ENCODE measurements around the gene SPARC.

The SPARC gene

DNA sequence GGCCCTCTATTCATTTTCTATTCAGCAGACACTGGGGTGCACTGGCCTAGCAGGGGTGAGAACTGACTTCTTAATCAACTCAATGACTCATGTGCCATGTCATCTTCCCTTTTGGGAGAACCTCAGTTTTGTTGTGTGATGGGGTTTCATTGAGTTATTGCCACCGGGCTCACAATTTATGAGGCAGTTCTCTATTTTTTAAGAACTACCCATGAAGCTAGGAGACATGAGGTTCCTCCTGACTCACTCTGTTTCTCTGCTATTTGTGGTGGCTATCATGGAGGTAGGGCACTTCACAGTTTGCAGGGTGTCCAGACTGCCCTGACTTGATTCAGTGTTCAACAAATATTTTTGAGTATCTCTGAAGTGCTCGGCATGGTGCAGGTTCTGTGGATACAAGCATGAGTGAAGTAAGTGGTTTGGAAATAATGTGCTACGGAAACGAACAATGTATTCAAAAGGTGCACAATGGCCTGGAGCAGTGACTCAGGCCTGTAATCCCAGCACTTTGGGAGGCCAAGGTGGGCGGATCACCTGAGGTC, 39.3 kb downstream of the SPARC start:
- H3K27me3 Mint-ChIP-seq, result peaks cover 6% of the 10 kb centered on the region
- no peak overlapping the region for H3K27ac Mint-ChIP-seq
- H3K36me3 Mint-ChIP-seq, result no peaks in the 10 kb centered on the region
- H3K4me3 Mint-ChIP-seq, result no peak overlapping the region
- DNase-seq (ENCODE audit: low spot score in 2 of 2) (no peak), ATAC-seq (ENCODE audit: low read depth) (no peak)
- H3K9me3 Mint-ChIP-seq, result no peaks in the 10 kb centered on the region
- H3K4me1 Mint-ChIP-seq, result peaks cover 2% of the 10 kb centered on the region

DNA sequence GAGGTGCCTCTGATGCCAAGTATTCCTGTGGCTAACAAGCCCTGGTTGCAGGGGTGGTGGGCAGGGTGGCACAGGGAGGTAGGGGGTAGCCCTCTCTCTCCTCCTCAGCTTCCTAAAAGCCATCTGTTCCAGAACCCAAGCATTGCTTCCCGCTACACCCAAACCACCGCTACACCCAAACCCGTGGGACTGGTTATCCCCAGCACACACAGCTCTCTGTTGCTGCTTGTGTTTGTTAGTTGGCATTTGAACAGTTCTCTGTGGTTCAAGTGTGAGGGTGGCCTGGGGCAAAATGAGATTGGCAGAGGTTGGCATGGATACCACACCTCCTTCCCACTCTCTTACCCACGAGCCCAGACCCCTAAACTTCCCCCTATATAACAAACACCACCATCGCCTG, 40.4 kb downstream of the SPARC start:
- Mint-ChIP-seq H3K4me1 (no peaks in the 10 kb centered on the region), H3K27me3 (peaks cover 9% of the 10 kb centered on the region), H3K9me3 (no peaks in the 10 kb centered on the region), H3K4me3 (no peak overlapping the region), H3K27ac (no peak overlapping the region), H3K36me3 (no peaks in the 10 kb centered on the region)
- DNase-seq (ENCODE audit: low spot score in 2 of 2) (no peak), ATAC-seq (ENCODE audit: low read depth) (no peak)

DNA sequence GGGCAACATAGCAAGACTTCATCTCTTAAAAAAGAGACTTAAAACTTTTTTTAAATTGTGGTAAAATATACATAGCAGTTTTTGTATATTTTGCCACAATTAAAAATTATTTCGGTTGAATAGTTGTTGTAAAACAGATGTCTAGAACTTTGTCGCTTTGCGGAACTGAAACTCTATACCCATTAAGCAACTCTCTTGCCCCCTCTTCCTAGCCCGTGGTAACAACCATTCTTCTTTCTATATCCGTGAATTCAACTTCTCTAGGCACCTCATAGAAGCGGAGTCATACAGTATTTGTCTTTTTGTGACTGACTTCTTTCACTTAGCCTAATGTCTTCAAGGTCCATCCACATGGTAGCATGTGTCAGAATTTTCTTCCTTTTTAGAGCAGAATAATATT, 43.3 kb downstream of the SPARC start:
- Mint-ChIP-seq H3K4me3 (no peak overlapping the region), H3K4me1 (no peaks in the 10 kb centered on the region), H3K27ac (no peak overlapping the region), H3K27me3 (peaks cover 11% of the 10 kb centered on the region), H3K9me3 (peaks cover 2% of the 10 kb centered on the region), H3K36me3 (no peaks in the 10 kb centered on the region)
- ATAC-seq (ENCODE audit: low read depth) (peak; percentile 56), DNase-seq (ENCODE audit: low spot score in 2 of 2) (no peak)

DNA sequence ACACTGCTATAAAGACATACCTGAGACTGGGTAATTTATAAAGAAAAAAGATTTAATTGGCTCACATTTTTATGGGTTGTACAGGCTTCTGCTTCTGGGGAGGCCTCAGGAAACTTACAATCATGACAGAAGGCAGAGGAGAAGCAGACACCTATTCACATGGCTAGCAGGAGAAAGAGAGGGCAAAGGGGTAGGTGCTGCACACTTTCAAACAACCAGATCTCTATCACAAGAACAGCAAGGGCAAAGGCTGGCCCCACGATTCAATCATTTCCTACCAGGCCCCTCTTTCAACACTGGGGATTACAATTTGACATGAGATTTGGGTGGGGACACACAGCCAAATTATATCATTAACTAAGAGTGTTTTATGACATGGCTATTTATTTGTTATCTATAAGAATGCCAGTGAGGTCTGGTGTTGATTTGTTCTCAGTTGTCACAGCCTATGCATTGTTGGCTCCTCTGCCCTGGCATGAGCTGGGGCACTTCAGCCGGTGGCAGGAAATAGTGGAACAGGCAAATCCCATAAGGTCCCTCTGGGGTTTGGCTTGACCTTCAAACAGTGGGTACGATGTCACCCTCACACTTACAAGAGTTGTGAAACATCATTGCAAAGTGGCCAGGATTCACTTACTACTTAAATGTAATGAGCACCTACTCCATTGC, 44.1 kb downstream of the SPARC start:
- no peak overlapping the region for H3K27ac Mint-ChIP-seq
- H3K9me3 Mint-ChIP-seq, result peaks cover 2% of the 10 kb centered on the region
- peaks cover 11% of the 10 kb centered on the region for H3K27me3 Mint-ChIP-seq
- H3K36me3 Mint-ChIP-seq, result no peaks in the 10 kb centered on the region
- no peak overlapping the region for H3K4me3 Mint-ChIP-seq
- no peaks in the 10 kb centered on the region for H3K4me1 Mint-ChIP-seq
- DNase-seq (ENCODE audit: low spot score in 2 of 2) (no peak), ATAC-seq (ENCODE audit: low read depth) (no peak)

DNA sequence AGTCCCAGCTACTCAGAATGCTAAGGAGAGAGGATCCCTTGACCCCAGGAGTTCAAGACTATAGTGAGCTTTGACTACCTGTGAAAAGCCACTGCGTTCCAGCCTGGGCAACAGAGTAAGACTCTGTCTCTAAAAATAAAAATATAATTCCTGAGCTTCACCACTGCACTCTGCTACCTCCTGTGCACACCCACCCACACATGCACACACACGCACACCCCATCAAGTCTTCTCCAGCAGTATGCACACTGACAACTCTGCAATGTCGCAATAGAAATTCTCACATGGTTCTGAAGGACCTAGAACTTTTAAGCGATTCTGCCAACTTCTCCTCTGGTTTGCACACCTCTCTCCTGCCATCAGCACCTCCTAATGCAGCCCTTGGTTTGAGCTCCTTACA, 48.1 kb downstream of the SPARC start:
- ATAC-seq (ENCODE audit: low read depth) (no peak), DNase-seq (ENCODE audit: low spot score in 2 of 2) (no peak)
- Mint-ChIP-seq H3K4me3 (no peak overlapping the region), H3K4me1 (no peaks in the 10 kb centered on the region), H3K27me3 (peaks cover 10% of the 10 kb centered on the region), H3K27ac (no peak overlapping the region), H3K9me3 (peaks cover 2% of the 10 kb centered on the region), H3K36me3 (no peaks in the 10 kb centered on the region)

DNA sequence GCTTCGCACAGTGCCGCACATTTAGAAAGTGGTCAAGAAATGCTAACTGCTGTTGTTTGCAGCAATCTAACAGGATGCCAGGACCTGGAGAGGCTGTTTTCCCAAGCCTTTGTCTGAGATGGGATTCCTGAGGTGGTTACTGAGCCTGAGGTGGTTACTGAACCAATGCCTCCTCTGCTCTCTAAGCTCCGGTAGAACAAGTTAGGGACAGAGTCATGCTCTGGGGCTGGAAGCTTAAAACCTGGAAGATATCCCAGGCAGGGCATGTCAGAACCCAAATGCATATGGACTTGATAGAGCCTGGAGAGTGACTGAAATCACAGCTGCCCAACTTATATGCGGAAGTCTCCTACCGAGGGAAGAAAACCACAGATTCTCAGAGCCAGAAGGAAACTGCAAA, 49.0 kb downstream of the SPARC start:
- Mint-ChIP-seq H3K9me3 (peaks cover 2% of the 10 kb centered on the region), H3K27ac (no peak overlapping the region), H3K36me3 (no peaks in the 10 kb centered on the region), H3K27me3 (peaks cover 8% of the 10 kb centered on the region), H3K4me3 (no peak overlapping the region), H3K4me1 (no peaks in the 10 kb centered on the region)
- ATAC-seq (ENCODE audit: low read depth), result no peak
- no peak for DNase-seq (ENCODE audit: low spot score in 2 of 2)

DNA sequence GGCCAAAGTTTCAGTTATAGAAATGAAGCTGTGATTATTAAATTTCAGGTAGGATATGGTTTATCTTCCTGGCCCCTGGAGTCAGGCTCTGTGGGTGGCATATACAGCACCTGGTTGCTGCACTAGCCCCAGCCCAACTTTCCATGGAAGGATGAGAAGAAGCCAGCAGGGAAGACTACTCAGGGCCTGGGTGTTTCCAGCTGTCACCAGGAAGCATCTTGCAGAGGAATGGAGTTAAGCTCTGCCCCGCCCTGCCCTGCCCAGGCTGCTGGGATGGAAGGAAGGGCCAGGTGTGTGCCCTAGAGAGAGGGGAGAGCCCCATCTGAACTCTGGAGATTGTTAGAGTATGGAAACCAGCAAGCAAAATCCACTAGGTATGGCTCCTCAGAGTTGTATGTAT, 52.8 kb downstream of the SPARC start:
- Mint-ChIP-seq H3K27ac (no peak overlapping the region), H3K9me3 (no peaks in the 10 kb centered on the region), H3K36me3 (peaks cover 4% of the 10 kb centered on the region), H3K27me3 (peaks cover 9% of the 10 kb centered on the region), H3K4me1 (no peaks in the 10 kb centered on the region), H3K4me3 (no peak overlapping the region)
- ATAC-seq (ENCODE audit: low read depth) (no peak), DNase-seq (ENCODE audit: low spot score in 2 of 2) (no peak)

DNA sequence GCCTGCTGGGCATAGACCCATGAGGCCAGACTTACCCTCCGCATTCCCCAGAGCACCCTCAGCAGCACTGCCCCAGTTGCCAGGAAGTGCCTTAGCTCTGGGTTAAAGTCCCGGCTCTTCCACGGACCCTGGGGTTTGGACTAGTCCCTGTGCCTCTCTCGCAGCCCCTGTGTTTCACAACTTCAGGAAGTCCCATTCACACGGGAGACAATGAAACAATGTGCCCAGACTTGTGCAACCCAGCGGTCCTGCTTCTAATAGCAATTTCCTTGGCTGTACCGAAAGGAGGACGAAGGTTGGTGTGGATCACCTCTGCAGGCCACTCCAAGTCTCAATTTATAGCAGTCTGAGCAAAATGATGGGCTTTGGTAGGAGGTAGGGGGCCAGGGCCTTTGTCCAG, 53.8 kb downstream of the SPARC start:
- Mint-ChIP-seq H3K9me3 (no peaks in the 10 kb centered on the region), H3K27ac (no peak overlapping the region), H3K4me3 (no peak overlapping the region), H3K27me3 (peaks cover 9% of the 10 kb centered on the region), H3K4me1 (no peaks in the 10 kb centered on the region), H3K36me3 (peaks cover 4% of the 10 kb centered on the region)
- ATAC-seq (ENCODE audit: low read depth) (no peak), DNase-seq (ENCODE audit: low spot score in 2 of 2) (no peak)

DNA sequence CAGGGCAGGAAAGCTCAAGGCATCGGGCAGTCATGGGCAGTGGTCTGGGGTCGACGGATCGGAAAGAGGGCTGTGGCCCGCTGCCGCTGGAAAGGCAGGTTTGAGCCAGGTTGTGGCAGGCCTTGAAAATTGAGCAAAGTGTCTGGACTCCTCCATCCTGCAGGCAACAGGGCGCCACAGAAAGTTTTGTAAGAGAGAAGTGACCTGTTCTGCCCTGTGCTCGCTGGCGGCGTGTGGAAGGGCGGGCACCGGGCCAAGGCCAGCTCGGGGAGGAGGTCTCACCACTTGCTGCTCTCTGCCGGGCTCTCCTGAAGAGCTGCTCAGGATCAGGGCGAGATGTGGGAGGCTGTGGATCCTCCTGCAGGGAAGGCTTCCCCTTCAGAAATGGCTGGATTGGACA, 54.2 kb downstream of the SPARC start:
- no peak overlapping the region for H3K4me3 Mint-ChIP-seq
- no peak overlapping the region for H3K27ac Mint-ChIP-seq
- H3K9me3 Mint-ChIP-seq, result no peaks in the 10 kb centered on the region
- ATAC-seq (ENCODE audit: low read depth) (no peak), DNase-seq (ENCODE audit: low spot score in 2 of 2) (no peak)
- H3K36me3 Mint-ChIP-seq, result peaks cover 4% of the 10 kb centered on the region
- peaks cover 9% of the 10 kb centered on the region for H3K27me3 Mint-ChIP-seq
- H3K4me1 Mint-ChIP-seq, result no peaks in the 10 kb centered on the region

DNA sequence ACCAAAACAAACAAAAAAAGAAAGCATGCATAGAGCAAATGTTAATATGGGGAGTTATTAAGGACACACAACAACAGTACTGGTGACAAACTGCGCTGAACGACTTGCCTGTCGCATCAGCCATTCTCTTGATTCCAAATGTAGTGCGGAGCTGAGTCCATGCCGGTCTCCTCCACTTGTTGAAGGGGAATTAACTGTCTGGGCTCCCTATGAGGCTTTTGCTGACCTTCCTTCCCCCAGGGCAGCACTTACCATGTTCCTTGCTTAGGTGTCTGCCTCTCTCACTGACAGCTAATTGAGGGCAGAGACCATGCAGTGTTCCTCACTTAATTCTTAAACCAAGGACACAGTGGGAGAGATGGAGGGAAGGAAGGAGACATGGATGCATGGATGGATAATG, 54.8 kb downstream of the SPARC start:
- ATAC-seq (ENCODE audit: low read depth) (no peak), DNase-seq (ENCODE audit: low spot score in 2 of 2) (no peak)
- Mint-ChIP-seq H3K4me3 (no peak overlapping the region), H3K27me3 (peaks cover 9% of the 10 kb centered on the region), H3K27ac (no peak overlapping the region), H3K4me1 (no peaks in the 10 kb centered on the region), H3K36me3 (peaks cover 4% of the 10 kb centered on the region), H3K9me3 (no peaks in the 10 kb centered on the region)

DNA sequence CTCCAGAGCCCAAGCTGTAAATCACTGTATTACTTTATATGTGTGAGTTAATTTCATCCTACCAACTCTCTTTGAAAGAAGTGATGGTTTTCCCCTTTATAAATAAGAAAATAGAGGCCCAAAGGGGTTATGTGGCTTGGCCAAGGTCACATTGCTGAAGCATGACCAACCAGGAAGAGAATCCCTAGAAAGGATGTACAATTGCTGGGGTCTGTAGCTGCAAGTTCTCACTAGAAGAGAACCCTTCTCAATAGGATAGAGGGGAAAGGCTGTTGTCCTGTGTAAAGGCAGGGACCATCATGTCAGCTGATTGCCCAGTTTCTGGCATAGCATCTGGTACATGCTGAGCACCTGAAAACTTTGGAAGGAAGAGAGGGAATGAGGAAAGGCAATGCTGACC, 56.6 kb downstream of the SPARC start:
- no peaks in the 10 kb centered on the region for H3K4me1 Mint-ChIP-seq
- H3K27ac Mint-ChIP-seq, result no peak overlapping the region
- DNase-seq (ENCODE audit: low spot score in 2 of 2) (no peak), ATAC-seq (ENCODE audit: low read depth) (no peak)
- peaks cover 6% of the 10 kb centered on the region for H3K27me3 Mint-ChIP-seq
- H3K9me3 Mint-ChIP-seq, result no peaks in the 10 kb centered on the region
- no peak overlapping the region for H3K4me3 Mint-ChIP-seq
- H3K36me3 Mint-ChIP-seq, result peaks cover 4% of the 10 kb centered on the region

DNA sequence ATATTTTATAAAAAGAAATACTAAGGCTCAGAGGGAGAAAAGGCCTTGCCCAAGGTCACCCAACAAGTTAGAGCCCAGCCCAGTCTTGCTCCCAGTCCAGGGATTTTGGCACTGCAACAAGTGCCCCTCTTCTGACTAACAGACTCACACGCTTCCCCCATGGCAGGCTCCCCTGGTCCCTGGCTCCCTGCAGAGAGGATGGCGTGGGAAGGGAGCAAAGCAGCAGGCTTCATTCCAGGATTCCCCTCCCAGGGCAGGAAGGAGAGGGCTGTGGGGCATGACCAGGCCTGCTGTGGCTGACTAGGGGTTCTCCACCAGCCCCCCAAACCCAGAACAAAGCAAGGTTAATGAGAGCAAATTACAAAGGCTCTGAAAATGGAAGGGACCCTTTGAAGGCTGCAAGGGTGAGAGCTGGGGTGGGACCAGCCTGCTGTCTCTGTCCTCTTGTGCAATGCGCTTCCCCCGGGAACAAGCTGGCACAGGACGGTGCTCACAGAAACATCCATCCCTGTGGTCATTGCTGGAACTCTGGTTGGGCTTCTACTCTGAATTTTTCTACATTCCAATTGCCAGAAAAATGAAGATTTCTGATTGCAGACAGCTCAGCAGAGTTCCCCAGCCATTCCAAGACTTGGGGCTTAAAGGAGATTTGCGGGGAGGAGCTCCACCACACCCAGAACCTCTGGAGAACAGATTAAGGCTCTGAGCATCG, 58.4 kb downstream of the SPARC start:
- peaks cover 6% of the 10 kb centered on the region for H3K27me3 Mint-ChIP-seq
- no peak for DNase-seq (ENCODE audit: low spot score in 2 of 2)
- peaks cover 4% of the 10 kb centered on the region for H3K36me3 Mint-ChIP-seq
- no peak overlapping the region for H3K4me3 Mint-ChIP-seq
- H3K4me1 Mint-ChIP-seq, result no peaks in the 10 kb centered on the region
- no peak overlapping the region for H3K27ac Mint-ChIP-seq
- no peaks in the 10 kb centered on the region for H3K9me3 Mint-ChIP-seq
- ATAC-seq (ENCODE audit: low read depth), result no peak

DNA sequence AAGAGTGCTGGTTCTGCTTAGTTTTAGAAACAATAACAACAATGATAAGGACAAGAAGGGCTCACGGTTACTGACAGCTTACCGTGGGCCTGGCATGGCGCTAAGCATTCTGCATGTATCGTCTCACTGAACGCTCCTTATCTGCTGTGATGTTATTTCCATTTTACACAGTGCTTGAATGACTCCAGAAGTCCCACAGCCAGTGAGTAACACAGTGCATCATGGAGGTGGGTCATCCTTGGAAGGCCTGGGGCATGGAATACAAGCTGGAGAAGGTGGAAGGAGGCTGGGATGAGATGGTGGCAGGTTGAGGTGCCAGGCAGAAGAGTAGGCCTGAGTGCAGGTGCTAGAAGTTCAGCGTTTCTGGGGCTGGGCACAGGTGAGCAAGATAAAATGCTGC, 59.1 kb downstream of the SPARC start:
- Mint-ChIP-seq H3K27me3 (peaks cover 6% of the 10 kb centered on the region), H3K4me1 (no peaks in the 10 kb centered on the region), H3K27ac (no peak overlapping the region), H3K4me3 (no peak overlapping the region), H3K36me3 (peaks cover 4% of the 10 kb centered on the region), H3K9me3 (no peaks in the 10 kb centered on the region)
- no peak for DNase-seq (ENCODE audit: low spot score in 2 of 2)
- no peak for ATAC-seq (ENCODE audit: low read depth)

DNA sequence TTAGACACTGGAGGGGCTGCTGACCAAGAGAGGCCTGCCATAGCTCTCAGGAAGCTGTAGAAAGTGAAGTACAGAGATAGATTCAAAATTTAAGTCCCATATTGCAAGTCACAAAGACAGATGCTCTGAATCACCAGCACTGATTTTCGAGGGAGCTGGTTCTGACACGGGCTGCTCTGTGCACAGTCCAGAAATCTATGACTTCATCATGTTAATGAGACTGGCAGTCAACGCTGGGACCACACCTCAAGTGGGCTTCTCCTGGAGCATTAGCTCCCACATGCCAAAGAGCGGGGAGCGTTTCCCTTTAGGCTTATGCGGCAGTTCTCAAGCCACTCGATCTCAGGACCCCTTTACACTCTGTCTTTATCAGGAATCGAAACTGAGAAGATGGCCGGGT, 61.4 kb downstream of the SPARC start:
- no peak for ATAC-seq (ENCODE audit: low read depth)
- H3K36me3 Mint-ChIP-seq, result peaks cover 2% of the 10 kb centered on the region
- H3K4me1 Mint-ChIP-seq, result no peaks in the 10 kb centered on the region
- no peaks in the 10 kb centered on the region for H3K9me3 Mint-ChIP-seq
- no peak overlapping the region for H3K27ac Mint-ChIP-seq
- no peak for DNase-seq (ENCODE audit: low spot score in 2 of 2)
- H3K4me3 Mint-ChIP-seq, result no peak overlapping the region
- H3K27me3 Mint-ChIP-seq, result peaks cover 13% of the 10 kb centered on the region

DNA sequence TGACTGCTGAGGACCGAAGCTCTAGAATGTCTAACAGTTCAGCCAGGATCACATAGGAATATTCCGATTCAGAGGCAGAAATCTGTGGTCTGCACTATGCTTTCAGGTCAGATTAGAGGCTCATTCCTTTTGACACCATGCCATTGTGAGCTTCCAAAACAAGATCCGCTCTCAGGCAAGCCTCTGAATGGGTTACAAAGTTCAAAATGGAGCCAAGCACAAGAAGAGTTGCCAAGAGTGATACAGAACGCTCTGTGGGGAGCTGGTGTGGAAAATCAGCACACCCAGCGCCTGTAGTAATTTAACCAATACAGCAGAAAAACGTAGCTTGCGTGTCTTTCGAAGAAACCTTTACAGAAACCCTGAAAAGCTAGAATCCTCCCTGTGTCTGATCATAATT, 62.2 kb downstream of the SPARC start:
- Mint-ChIP-seq H3K36me3 (no peaks in the 10 kb centered on the region), H3K4me1 (no peaks in the 10 kb centered on the region), H3K9me3 (no peaks in the 10 kb centered on the region), H3K4me3 (no peak overlapping the region), H3K27ac (no peak overlapping the region), H3K27me3 (peaks cover 12% of the 10 kb centered on the region)
- ATAC-seq (ENCODE audit: low read depth) (no peak), DNase-seq (ENCODE audit: low spot score in 2 of 2) (no peak)

All from memory B cell (primary cell).